Nasal cavity respiratory epithelium epithelial cell of viscerocranial mucosa (primary cell): ENCODE measurements around the gene NPFFR2. TPM values are rescaled to one million over a fixed set of nuclear protein-coding genes. Genes with fewer than 3 reads are reported as not detected.

Experiments used
- total RNA-seq: library from RNA; depleted of rRNA; stranded (reverse); fragments of >200 nt; gene quantifications from 2 replicates; pipeline ENCODE4 v1.2.3, GENCODE V29; 2014

Gene NPFFR2
- not detected in 2 replicates for total RNA-seq

DNA sequence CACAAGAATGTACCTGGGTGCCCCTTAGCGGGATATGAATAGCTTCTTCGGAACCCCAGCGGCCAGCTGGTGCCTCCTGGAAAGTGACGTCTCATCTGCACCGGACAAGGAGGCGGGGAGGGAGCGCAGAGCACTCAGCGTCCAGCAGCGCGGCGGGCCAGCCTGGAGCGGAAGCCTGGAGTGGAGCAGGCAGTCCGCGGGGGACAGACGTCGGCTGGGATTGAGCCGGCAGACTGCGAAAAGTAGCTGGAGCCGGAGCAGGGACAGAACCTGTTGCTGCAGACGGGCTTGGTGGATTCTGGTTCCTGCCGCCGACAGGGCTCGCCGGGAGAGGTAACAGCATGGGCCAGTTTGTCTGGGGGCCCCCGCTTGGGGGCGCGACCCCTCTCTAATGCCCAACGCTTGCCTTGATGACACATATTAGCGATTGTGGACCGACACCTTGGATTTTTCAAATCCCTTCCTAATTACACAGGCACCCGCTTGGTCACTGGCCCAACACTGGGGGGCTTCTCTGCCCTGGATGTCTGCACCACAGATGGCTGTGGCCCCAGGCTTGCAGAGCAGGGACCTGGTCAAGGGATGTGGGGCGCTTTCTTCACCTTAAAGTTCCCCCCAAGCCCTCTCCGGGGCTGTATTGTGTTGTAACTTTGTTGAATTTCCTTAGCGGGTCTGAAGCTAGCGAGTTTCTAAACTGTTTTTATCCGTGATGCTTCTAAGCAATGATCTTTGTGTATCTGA, at the start of gene NPFFR2:
TSS of gene NPFFR2 (plus strand) at position 133 of the 741 bp plus-strand sequence. CDS start 96,592 bp downstream, outside the sequence.

Other genes with a start within 250 kb of the NPFFR2 start
- gene GC, start 247.9 kb upstream of the NPFFR2 start, total RNA-seq, result not detected in 2 replicates